NCI-H2196 (cell line): ENCODE results near the gene PSMD3.

Source experiments
- DNase-seq: peaks from one replicate; lab custom pipeline; 2025; ENCODE audit not compliant: unreplicated experiment; lab: John Stamatoyannopoulos, UW

PSMD3 gene

DNA sequence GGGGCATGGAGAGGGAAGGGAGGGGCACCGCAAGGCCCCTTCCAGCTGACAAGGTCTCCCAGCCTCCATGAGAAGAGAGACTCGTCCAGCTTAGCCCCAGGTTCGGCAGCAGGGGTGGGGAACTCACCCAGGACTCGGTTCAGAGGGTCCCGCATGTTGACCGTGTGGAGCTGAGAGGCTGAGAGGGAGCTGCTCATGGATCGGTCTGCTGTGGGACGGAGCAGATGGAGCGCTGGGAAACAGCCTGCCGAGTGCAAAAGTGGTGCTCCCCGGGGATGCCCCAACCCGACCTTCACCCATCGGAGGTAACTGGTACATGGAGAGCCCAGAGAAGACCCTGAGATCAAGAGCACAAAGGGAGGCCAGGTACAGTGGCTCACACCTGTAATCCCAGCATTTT, 39.5 kb downstream of the PSMD3 start:
- DNase-seq = no peak

DNA sequence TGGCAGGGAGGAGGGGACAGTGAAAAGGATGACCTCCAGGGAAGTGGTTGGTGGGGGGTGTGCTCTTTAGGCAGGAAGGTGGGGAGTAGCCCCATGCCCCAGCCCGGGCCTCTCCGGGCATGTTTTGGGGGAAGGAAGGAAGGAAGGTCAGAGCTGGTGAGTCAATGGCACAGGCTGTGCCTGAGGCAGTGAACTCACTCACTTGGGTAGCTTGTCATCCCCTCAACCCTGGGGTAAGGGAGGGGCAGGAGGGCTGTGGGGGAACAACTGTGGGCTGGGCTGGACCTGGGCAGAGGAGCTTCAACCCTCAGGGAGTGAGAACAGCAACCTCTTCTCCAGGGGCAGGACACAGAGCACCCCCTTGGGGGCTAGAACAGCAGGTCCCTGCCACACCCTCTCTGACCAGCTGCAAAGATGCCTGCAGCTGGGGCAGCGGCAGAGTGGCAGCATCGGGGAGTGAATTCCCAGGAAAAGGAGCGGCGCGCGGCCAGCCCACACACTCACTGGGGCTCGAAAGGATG, 40.9 kb downstream of the PSMD3 start:
- DNase-seq = no peak

GRCh38 chr17:40022497-40022896, 41.9 kb downstream of the PSMD3 start:
- no peak for DNase-seq

GRCh38 chr17:40022961-40023541, 42.4 kb downstream of the PSMD3 start:
- DNase-seq = peak; percentile 66

- DNase-seq = peak; percentile 66
Measured at GRCh38 chr17:40023590-40024292, 43.1 kb downstream of the PSMD3 start.

DNA sequence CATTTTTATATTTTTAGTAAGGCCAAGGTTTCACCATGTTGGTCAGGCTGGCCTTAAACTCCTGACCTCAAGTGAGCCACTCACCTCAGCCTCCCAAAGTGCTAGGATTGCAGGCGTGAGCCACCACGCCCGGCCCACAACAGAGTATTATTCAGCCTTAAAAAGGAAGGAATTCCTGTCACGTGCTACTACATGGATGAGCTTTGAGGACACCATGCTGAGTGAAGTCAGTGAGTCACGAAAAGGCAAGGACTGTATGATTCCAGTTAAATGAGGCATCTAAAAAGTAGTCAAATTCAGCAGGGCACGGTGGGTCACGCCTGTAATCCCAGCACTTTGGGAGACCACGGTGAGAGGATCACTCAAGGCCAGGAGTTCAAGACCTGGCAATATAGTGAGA, 44.3 kb downstream of the PSMD3 start:
- no peak for DNase-seq

GRCh38 chr17:40025559-40025958, 45.0 kb downstream of the PSMD3 start:
- DNase-seq = no peak

DNA sequence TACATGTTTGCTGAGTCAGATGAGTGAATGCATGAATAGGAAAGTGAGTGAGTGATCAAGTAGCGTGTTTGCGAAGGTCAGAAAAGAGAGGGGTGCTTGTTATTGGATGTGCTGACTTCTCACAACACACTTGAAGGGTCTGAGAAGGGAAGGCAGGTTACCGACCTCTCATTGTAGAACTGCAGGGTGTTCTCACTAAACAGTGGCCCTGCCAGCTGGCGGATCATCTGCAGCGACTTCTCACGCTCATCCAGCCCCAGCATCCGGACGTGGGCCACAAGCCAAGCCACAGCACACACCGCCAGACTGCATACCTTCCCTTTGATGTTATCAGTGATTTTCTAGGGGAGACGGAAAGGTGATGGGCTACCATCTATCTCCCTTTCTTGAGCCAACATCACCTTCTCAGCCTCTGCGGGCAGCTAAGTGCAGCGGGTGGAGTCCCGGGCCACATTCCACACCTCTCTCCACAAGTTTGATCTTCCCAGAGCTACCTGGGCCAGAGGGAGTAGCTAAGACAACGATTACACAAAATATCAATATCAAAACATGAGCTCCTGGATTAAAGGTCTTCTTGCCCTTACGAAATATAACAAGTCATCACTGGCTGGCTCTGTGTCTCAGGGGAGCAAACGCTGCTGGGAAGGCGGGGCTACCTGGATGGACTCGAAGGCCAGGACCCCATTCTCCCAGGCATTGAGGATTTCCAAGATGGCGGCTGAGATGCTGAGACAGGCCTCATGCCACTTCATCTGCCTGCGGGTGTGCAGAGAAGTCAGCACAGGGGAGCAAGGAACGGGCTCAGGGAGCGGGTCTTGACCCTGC, 45.6 kb downstream of the PSMD3 start:
- peak; percentile 51 for DNase-seq

- peak; percentile 77 for DNase-seq
Measured at GRCh38 chr17:40026816-40027613, 46.4 kb downstream of the PSMD3 start.

DNA sequence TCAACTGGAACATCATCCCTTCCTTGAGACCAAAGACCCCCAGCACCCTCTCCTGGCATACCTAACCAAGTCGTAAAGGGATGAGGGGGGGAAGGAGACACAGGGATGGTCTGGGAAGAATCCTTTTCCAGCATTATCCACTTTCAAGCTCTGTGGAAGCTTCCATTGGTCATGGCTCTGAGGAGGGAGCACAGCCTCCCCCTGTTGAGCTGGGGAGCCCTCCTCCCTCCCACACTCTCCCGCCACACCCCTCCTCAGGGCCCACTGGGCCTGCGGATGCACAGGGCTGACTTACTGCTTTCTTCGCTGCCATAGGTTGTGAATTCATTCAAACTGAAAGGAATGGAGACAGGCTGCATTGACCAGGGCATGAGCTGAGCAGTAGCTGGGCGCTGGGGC, 47.0 kb downstream of the PSMD3 start:
- no peak for DNase-seq

DNA sequence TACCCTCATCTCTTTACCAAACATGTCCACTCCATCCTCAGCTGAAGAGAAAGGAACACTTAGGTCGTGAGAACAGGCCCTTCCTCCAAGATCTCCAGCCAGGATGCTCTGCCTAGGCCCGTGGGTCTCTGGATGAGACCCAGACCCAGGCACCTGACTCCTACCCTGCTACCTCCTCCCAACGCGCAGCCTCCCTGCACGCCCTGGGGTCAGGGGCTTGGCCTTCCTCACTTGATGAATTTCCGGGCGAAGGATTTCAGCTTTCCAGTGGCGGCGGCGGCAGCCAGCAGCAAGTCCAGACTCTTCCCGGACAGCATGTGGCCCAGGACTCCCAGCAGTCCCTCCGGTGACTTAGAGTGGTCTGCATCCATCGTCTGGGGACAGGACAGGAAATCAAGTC, 48.0 kb downstream of the PSMD3 start:
- no peak for DNase-seq

GRCh38 chr17:40031706-40032105, 51.1 kb downstream of the PSMD3 start:
- no peak for DNase-seq

DNA sequence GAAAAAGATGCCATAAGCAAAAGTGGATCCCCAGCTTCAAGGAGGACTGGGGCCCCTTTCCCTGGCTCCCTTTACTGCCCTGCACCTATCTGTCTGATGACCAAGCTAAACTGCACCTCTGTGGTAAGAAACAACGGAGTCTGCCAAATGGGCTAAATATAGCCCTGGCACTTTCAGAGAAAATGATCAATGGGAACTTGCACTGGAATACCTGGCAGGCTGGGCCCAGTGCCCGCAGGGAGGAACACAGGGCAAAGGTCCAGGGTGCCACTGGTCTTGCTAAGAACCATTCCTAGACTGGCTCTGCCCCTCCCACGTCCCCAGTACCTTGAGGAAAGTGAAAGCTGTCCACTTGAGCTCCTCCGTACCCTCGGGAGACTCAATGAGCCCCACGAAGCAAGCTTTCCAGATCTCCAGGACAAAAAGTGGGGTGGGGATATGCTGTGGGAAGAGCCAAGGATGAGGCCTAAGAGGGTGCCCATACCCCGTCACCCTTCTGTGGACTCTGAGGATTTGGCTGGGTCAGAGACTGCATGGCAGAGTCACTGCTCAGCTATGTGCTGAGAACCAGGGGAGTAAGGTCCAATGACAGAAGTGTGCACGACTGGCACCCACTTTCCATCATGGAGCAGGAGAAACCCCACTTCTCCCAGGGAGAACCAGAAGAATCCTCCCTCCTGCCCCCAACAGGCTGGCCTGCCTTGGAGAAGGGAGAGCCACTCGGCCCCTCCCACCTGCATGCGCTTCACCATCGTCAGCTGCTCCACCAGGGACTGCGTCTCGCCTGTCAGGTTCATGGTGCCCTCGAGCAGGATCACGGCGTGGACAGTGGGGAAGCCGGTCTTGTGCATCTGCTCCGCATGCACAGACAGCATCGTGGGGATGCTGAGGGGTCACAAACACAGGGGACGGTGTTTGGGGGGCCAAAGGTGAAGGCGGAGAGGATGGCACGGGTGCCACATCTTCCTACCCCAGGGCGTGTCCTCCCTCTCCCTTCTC, 52.0 kb downstream of the PSMD3 start:
- no peak for DNase-seq

DNA sequence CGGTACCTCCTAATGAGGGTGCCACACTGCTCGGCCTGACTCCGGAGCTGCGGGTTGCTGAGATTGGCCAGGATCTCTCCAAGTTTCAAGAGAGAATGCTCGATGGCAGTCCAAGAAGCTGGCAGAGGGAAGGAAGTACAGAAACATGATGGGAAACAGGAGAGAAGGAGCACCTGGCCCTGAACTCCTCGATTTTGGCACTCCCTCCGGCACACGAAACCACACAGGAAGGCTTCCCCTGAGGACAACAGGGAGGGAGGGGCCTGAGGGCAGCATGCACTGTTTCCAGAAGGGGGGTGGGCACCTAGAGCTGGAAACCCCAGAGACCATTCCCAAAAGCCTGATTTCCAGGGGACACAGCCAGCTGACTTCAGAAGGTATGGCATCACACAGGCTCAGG, 52.7 kb downstream of the PSMD3 start:
- DNase-seq = no peak

DNA sequence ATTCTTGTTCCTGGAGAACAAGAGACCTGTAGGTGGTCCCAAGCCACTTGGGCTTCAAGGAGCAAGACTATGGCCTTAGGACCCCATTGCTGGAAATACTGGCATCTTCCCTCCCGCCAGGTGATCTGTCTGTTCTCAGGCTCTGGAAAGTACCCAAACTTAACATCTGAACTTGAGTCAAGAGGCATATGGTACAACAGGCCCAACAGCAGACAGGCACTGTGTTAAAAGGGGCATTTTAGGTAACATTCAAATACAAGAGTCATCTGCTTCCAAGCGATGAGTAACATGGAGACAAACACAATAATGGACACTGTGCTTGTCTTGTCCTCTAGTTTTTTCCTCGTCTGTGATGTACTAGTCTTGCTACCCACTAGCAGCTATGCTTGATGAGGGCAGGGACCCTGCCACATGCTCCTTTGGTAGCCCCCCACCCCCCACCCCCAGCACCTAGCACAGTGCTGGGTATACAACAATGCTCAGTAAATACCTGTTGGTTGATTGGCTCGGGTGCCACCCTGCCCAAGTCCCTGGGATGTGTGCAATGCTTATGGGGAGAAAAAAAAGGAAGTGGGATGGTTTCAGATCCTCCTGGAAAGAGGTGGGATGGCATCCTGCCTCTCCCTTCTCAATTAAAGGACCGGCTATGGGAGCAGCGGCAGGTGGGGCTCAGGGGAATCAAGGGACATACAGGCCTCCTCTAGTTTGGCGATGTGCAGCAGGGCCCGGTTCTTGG, 54.0 kb downstream of the PSMD3 start:
- no peak for DNase-seq

- DNase-seq = peak; percentile 30
Measured at GRCh38 chr17:40035162-40035559, 54.6 kb downstream of the PSMD3 start.

GRCh38 chr17:40038882-40039513, 58.4 kb downstream of the PSMD3 start:
- peak; percentile 54 for DNase-seq

- DNase-seq = no peak
Measured at GRCh38 chr17:40041196-40041595, 60.6 kb downstream of the PSMD3 start.
